Liver (tissue), 3 donors: ENCODE data around the gene DLX2.

ENCODE experiments used
- CTCF ChIP-seq: fragments of 150-350 bp; IDR thresholded peaks from 2 replicates; pipeline ENCODE4 v1.5.1; 2017; ENCODE audit warnings: improper control_type of control experiment, low read depth, low read length; ENCODE audit not compliant: missing input control
- GABPA ChIP-seq, 2 donors: IDR thresholded peaks in 1 of 2; conservative IDR thresholded peaks in 1 of 2; 2 replicates each; pipeline ENCODE4 v1.6.1; 2016; ENCODE audit warnings: antibody characterized with exemption in 2 of 2, mild to moderate bottlenecking in 1 of 2, moderate library complexity in 1 of 2
- RAD21 ChIP-seq, 2 donors: IDR thresholded peaks; 2 replicates each; pipeline ENCODE4 v1.6.1; 2016; ENCODE audit warnings: antibody characterized with exemption in 2 of 2, mild to moderate bottlenecking in 2 of 2
- YY1 ChIP-seq: IDR thresholded peaks from 2 replicates; pipeline ENCODE4 v1.6.1; 2016; ENCODE audit warnings: antibody characterized with exemption, mild to moderate bottlenecking
- donor health status: healthy.
- donor health status: healthy.

- TF ChIP-seq CTCF (no peak), GABPA (IDR thresholded peaks at IDR 0.05 in 1 of 2, conservative IDR thresholded peaks at IDR 0.05 in 1 of 2) (no peak), RAD21 (IDR thresholded peaks at IDR 0.05) (no peak), YY1 (no peak)
These were observed 25.8 kb upstream of the DLX2 start for GRCh38 chr2:172128484-172128883.
